ENCODE data around the gene RAB11FIP3.
A peak's percentile ranks its signal among the peaks of the same experiment; 100 is the strongest.
"Not testable (repeated sequence)": the region's sequence is repeated elsewhere in the genome, so short reads cannot be mapped to it uniquely, and the experiment has no call there.

The RAB11FIP3 gene

GRCh38 chr16:425082-425718, at the start of gene RAB11FIP3:
TSS of gene RAB11FIP3 (plus strand) at chr16:425649. CDS start at chr16:426007, 358 bp downstream.
- DNase-seq = peak; percentile 79 to 89

- no peak for DNase-seq
Observed at GRCh38 chr16:375927-376816, 49.3 kb upstream of the RAB11FIP3 start.

- no peak for DNase-seq
Observed at GRCh38 chr16:376817-377418, 48.5 kb upstream of the RAB11FIP3 start.

GRCh38 chr16:377419-377951, 48.0 kb upstream of the RAB11FIP3 start:
- no peak for DNase-seq

GRCh38 chr16:378113-378820, 47.2 kb upstream of the RAB11FIP3 start:
- DNase-seq = not testable (repeated sequence)

- no peak for DNase-seq
Observed at GRCh38 chr16:378821-379182, 46.6 kb upstream of the RAB11FIP3 start.

- no peak for DNase-seq
Observed at GRCh38 chr16:379183-379960, 46.1 kb upstream of the RAB11FIP3 start.

- DNase-seq = no peak
Observed at GRCh38 chr16:379961-380761, 45.3 kb upstream of the RAB11FIP3 start.

GRCh38 chr16:380762-381011, 44.8 kb upstream of the RAB11FIP3 start:
- DNase-seq = no peak

- DNase-seq = no peak
Observed at GRCh38 chr16:381012-381788, 44.2 kb upstream of the RAB11FIP3 start.

- peak; percentile 57 to 77 for DNase-seq
Observed at GRCh38 chr16:381789-382717, 43.4 kb upstream of the RAB11FIP3 start, which contains the start of gene PGAP6. TSS of gene PGAP6 (minus strand) at chr16:381978. CDS start at chr16:381821, 157 bp downstream.

- no peak for DNase-seq
Observed at GRCh38 chr16:383326-384051, 42.0 kb upstream of the RAB11FIP3 start.

- no peak for DNase-seq
Observed at GRCh38 chr16:386641-387156, 38.8 kb upstream of the RAB11FIP3 start.

GRCh38 chr16:387761-388666, 37.4 kb upstream of the RAB11FIP3 start:
- DNase-seq = not testable (repeated sequence)

GRCh38 chr16:389352-389751, 36.1 kb upstream of the RAB11FIP3 start:
- DNase-seq = no peak

- peak in 1 of 2 experiments; percentile 34 for DNase-seq
Observed at GRCh38 chr16:391885-392335, 33.5 kb upstream of the RAB11FIP3 start.

GRCh38 chr16:392450-393030, 32.9 kb upstream of the RAB11FIP3 start:
- DNase-seq = no peak

Data from NCI-H1930 (cell line).